Measurements from ENCODE around the gene KLHL3.

Gene KLHL3

DNA sequence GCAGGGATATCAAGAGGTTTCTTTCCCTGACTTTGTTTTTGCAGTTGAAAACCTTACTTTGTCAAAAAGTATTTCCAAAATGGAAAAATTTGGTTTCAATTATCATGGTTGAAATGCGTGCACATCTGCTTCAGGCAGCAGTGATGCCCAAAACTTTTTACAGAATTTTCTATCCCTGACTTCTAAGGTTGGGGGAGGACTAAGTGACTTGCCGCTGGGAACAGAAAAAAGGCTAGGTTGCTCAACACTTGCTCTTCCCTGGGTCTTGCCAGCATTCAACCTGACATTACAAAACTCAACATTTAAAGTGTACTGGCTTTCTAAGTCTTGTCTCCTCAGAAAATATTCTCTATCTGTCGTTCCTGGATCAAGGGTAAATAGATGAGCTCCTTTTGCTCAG, 4.7 kb downstream of the KLHL3 start:
- H3K4me2 ChIP-seq (ENCODE audit: low read length) = no peak overlapping the region
- TF ChIP-seq EZH2phosphoT487 (IDR thresholded peaks at IDR 0.05; ENCODE audit: borderline replicate concordance, low read length) (no peak), CTCF (IDR thresholded peaks at IDR 0.05; ENCODE audit: low read depth, low read length, poor library complexity, severe bottlenecking) (no peak)

DNA sequence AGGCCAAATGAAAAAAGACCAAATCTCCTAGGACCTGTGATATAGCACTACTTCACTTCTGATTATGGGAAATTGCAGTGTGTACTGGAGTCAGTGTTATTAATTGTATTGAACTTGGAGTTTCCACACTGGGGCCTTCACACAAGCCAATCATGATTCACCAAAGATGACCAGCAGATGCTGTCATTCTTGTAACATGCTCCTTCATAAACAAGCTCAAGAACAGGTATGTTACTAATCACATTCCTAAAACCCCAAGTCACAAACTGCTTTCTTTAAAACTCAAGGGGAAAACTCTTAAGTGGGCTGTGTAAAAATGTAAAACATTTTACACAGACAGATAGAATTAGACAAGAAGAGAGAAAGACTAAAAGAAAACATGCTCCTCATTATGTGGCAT, 5.6 kb downstream of the KLHL3 start:
- H3K4me2 ChIP-seq (ENCODE audit: low read length) = no peak overlapping the region
- peaks cover 3% of the 10 kb centered on the region; the same call in 1 of the 2 replicates for H3K27me3 ChIP-seq (ENCODE audit: control insufficient read depth, low read length)
- H3K9me2 ChIP-seq (replicated peaks; ENCODE audit: control insufficient read depth, low read length) = no peaks in the 10 kb centered on the region
- no peaks in the 10 kb centered on the region for H3K9me3 ChIP-seq (ENCODE audit: control insufficient read depth, insufficient read depth, low read length)
- H4K20me1 ChIP-seq (ENCODE audit: control insufficient read depth, insufficient read depth, low read depth, low read length) = no peaks in the 10 kb centered on the region
- H3K4me1 ChIP-seq (ENCODE audit: control insufficient read depth, low read length) = peaks cover 2% of the 10 kb centered on the region
- no peaks in the 10 kb centered on the region for H3F3A ChIP-seq (ENCODE audit: control insufficient read depth, insufficient read depth)
- TF ChIP-seq CTCF (IDR thresholded peaks at IDR 0.05; ENCODE audit: low read depth, low read length, poor library complexity, severe bottlenecking) (no peak), EZH2phosphoT487 (IDR thresholded peaks at IDR 0.05; ENCODE audit: borderline replicate concordance, low read length) (no peak)
- H3K36me3 ChIP-seq (ENCODE audit: control insufficient read depth, low read length) = no peaks in the 10 kb centered on the region
- H3K4me3 ChIP-seq (ENCODE audit: low read length) = no peak overlapping the region
- H3K27ac ChIP-seq (ENCODE audit: low read depth, low read length) = no peak overlapping the region
- H3K79me2 ChIP-seq (ENCODE audit: control insufficient read depth, low read length) = no peaks in the 10 kb centered on the region

More for the DNA sequence above, 4.7 kb downstream of the KLHL3 start:
- Histone ChIP-seq H4K20me1 (ENCODE audit: control insufficient read depth, insufficient read depth, low read depth, low read length) (no peaks in the 10 kb centered on the region), H3K9me3 (ENCODE audit: control insufficient read depth, insufficient read depth, low read length) (no peaks in the 10 kb centered on the region), H3K36me3 (ENCODE audit: control insufficient read depth, low read length) (no peaks in the 10 kb centered on the region), H3K4me1 (ENCODE audit: control insufficient read depth, low read length) (peaks cover 10% of the 10 kb centered on the region), H3F3A (ENCODE audit: control insufficient read depth, insufficient read depth) (no peaks in the 10 kb centered on the region), H3K79me2 (ENCODE audit: control insufficient read depth, low read length) (no peaks in the 10 kb centered on the region), H3K27ac (ENCODE audit: low read depth, low read length) (no peak overlapping the region), H3K4me3 (ENCODE audit: low read length) (no peak overlapping the region), H3K27me3 (ENCODE audit: control insufficient read depth, low read length) (peaks cover 8% of the 10 kb centered on the region; the same call in 1 of the 2 replicates), H3K9me2 (replicated peaks; ENCODE audit: control insufficient read depth, low read length) (no peaks in the 10 kb centered on the region)

GRCh38 chr5:137728048-137728447, 7.8 kb downstream of the KLHL3 start:
- Histone ChIP-seq H3K4me3 (ENCODE audit: low read length) (no peak overlapping the region), H3F3A (ENCODE audit: control insufficient read depth, insufficient read depth) (no peaks in the 10 kb centered on the region), H3K36me3 (ENCODE audit: control insufficient read depth, low read length) (no peaks in the 10 kb centered on the region), H3K79me2 (ENCODE audit: control insufficient read depth, low read length) (no peaks in the 10 kb centered on the region), H3K27me3 (ENCODE audit: control insufficient read depth, low read length) (peaks cover 3% of the 10 kb centered on the region; the same call in 1 of the 2 replicates), H3K27ac (ENCODE audit: low read depth, low read length) (no peak overlapping the region), H3K9me3 (ENCODE audit: control insufficient read depth, insufficient read depth, low read length) (no peaks in the 10 kb centered on the region), H3K9me2 (replicated peaks; ENCODE audit: control insufficient read depth, low read length) (no peaks in the 10 kb centered on the region), H4K20me1 (ENCODE audit: control insufficient read depth, insufficient read depth, low read depth, low read length) (no peaks in the 10 kb centered on the region), H3K4me1 (ENCODE audit: control insufficient read depth, low read length) (no peaks in the 10 kb centered on the region), H3K4me2 (ENCODE audit: low read length) (no peak overlapping the region)
- no peak for TF ChIP-seq EZH2phosphoT487 (IDR thresholded peaks at IDR 0.05; ENCODE audit: borderline replicate concordance, low read length)
- no peak for TF ChIP-seq CTCF (IDR thresholded peaks at IDR 0.05; ENCODE audit: low read depth, low read length, poor library complexity, severe bottlenecking)
